ENCODE data around the gene NUTM1. TPM values are rescaled to one million over a fixed set of nuclear protein-coding genes. Genes with fewer than 3 reads are reported as not detected.
A peak's percentile ranks its signal among the peaks of the same experiment; 100 is the strongest.
"Not testable (repeated sequence)": the region's sequence is repeated elsewhere in the genome, so short reads cannot be mapped to it uniquely, and the experiment has no call there.

NUTM1 gene
- total and polyA plus RNA-seq, 2 experiments from 2014 or later, result not detected

GRCh38 chr15:34397637-34398259 is 54.6 kb downstream of the NUTM1 start:
- in situ Hi-C loops (cut with MboI); H3K79me2 ChIP-seq (ENCODE audit: insufficient read depth): not testable (repeated sequence)

GRCh38 chr15:34403160-34403598 is 60.1 kb downstream of the NUTM1 start:
- H3K9ac ChIP-seq; DNase-seq; H3K4me1 ChIP-seq (ENCODE audit: insufficient read depth); H3K4me2 ChIP-seq (ENCODE audit: unreplicated experiment); H3K4me3 ChIP-seq; H3K9me2 ChIP-seq (ENCODE audit: insufficient read depth); H3K9me3 ChIP-seq (ENCODE audit: low read depth); H3K27ac ChIP-seq; H3K36me3 ChIP-seq (ENCODE audit: low read depth); H3K79me2 ChIP-seq (ENCODE audit: insufficient read depth); in situ Hi-C loops (cut with MboI); H2AFZ ChIP-seq; H3F3A ChIP-seq (ENCODE audit: insufficient read depth); H4K20me1 ChIP-seq (ENCODE audit: insufficient read depth); H3K27me3 ChIP-seq (replicated peaks; ENCODE audit: insufficient read depth): not testable (repeated sequence)
- 98 to 100% methylated on average over 1 of the region's 4 CpGs for WGBS, 2 experiments (ENCODE audit: low coverage in 1 of 2, low lambda C conversion rate in 2 of 2, missing lambda C conversion rate in 2 of 2)

More at GRCh38 chr15:34397637-34398259, 54.6 kb downstream of the NUTM1 start:
- H3K9ac ChIP-seq; H3K27me3 ChIP-seq (replicated peaks; ENCODE audit: insufficient read depth); H3K27ac ChIP-seq; H3K4me1 ChIP-seq (ENCODE audit: insufficient read depth); H4K20me1 ChIP-seq (ENCODE audit: insufficient read depth); H3K4me3 ChIP-seq; H3K36me3 ChIP-seq (ENCODE audit: low read depth); DNase-seq; H3K9me2 ChIP-seq (ENCODE audit: insufficient read depth); H2AFZ ChIP-seq; H3K4me2 ChIP-seq (ENCODE audit: unreplicated experiment); H3F3A ChIP-seq (ENCODE audit: insufficient read depth); H3K9me3 ChIP-seq (ENCODE audit: low read depth): not testable (repeated sequence)
- no CpG with 5 or more reads among the region's 6 CpGs for WGBS, 2 experiments (ENCODE audit: low coverage in 1 of 2, low lambda C conversion rate in 2 of 2, missing lambda C conversion rate in 2 of 2)

DNA sequence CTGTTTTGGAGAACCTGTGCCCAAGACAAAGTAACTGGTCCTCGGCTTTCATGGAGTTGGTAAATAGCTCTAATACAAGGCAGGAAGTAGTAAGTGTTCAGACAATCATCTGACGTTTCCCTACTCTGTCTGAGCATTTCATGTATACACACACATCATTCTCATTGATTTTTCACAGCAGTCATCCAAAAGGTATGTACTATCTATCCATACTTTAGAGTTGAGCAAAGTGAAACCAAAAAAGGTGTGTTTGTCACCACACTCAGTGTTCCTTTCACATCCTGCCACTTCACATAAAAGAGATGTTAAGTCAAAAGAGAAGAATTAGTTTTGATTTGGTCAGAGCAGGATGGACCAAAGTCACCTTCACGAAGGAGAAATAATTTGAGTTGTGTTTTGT is 60.8 kb downstream of the NUTM1 start:
- H3K4me3 ChIP-seq; DNase-seq; H3K9me2 ChIP-seq (ENCODE audit: insufficient read depth); H2AFZ ChIP-seq; H3K36me3 ChIP-seq (ENCODE audit: low read depth); H3K9me3 ChIP-seq (ENCODE audit: low read depth); H3K27ac ChIP-seq; H3F3A ChIP-seq (ENCODE audit: insufficient read depth); in situ Hi-C loops (cut with MboI); H3K9ac ChIP-seq; H3K79me2 ChIP-seq (ENCODE audit: insufficient read depth); H3K4me1 ChIP-seq (ENCODE audit: insufficient read depth); H4K20me1 ChIP-seq (ENCODE audit: insufficient read depth); H3K4me2 ChIP-seq (ENCODE audit: unreplicated experiment); H3K27me3 ChIP-seq (replicated peaks; ENCODE audit: insufficient read depth): not testable (repeated sequence)
- WGBS, 2 experiments (ENCODE audit: low coverage in 1 of 2, low lambda C conversion rate in 2 of 2, missing lambda C conversion rate in 2 of 2), result no CpG with 5 or more reads among the region's 3 CpGs

MicroRNA genes within 50 kb of the gene (microRNA counts, 767-probe panel; counts per million panel counts)
- microRNA hsa-miR-1233, result 447 counts per million, percentile 86 among the panel's probes with 10 or more counts

Small RNA genes within 50 kb of the gene (microRNA-seq; reads per million reads assigned to microRNA genes)
- not detected for gene MIR1233-1 (ENCODE audit: borderline number of aligned reads)

Small RNA genes within 50 kb of the gene (small RNA-seq; reads per million reads assigned to genes)
- gene MIR1233-1 (ENCODE audit: low read depth, low replicate concordance), result not detected
- gene RF00019 (ENCODE audit: low read depth, low replicate concordance), result not detected

Other genes starting within 250 kb of the NUTM1 start
- gene EMC7, start 241.5 kb upstream of the NUTM1 start, total RNA-seq (2014; rRNA removed; shearing (Covaris generic)), result 29.6 and 52.6 TPM in 2 replicates
- gene EMC7, start 241.5 kb upstream of the NUTM1 start, polyA plus RNA-seq (2016; fragmentation: Nextera tagmentation; extraction: Ambion mirVana), result 229 and 236 TPM in 2 replicates
- 0.76 and 1.7 TPM in 2 replicates for gene PGBD4, start 241.2 kb upstream of the NUTM1 start, total RNA-seq (2014; rRNA removed; shearing (Covaris generic))
- gene PGBD4, start 241.2 kb upstream of the NUTM1 start, polyA plus RNA-seq (2016; fragmentation: Nextera tagmentation; extraction: Ambion mirVana), result 0.75 and 0.99 TPM in 2 replicates
- 39.3 and 50.8 TPM in 2 replicates for gene KATNBL1, start 133.2 kb upstream of the NUTM1 start, total RNA-seq (2014; rRNA removed; shearing (Covaris generic))
- gene KATNBL1, start 133.2 kb upstream of the NUTM1 start, polyA plus RNA-seq (2016; fragmentation: Nextera tagmentation; extraction: Ambion mirVana), result 51.9 and 57.1 TPM in 2 replicates
- gene EMC4, start 118.3 kb upstream of the NUTM1 start, total RNA-seq (2014; rRNA removed; shearing (Covaris generic)), result 131 and 154 TPM in 2 replicates
- gene EMC4, start 118.3 kb upstream of the NUTM1 start, polyA plus RNA-seq (2016; fragmentation: Nextera tagmentation; extraction: Ambion mirVana), result 210 and 215 TPM in 2 replicates
- gene SLC12A6, start 5.5 kb upstream of the NUTM1 start, total RNA-seq (2014; rRNA removed; shearing (Covaris generic)), result 19.2 TPM in 2 replicates
- gene SLC12A6, start 5.5 kb upstream of the NUTM1 start, polyA plus RNA-seq (2016; fragmentation: Nextera tagmentation; extraction: Ambion mirVana), result 4.3 and 4.8 TPM in 2 replicates
- gene NOP10, start 179 bp upstream of the NUTM1 start, total RNA-seq (2014; rRNA removed; shearing (Covaris generic)), result 208 and 255 TPM in 2 replicates
- gene NOP10, start 179 bp upstream of the NUTM1 start, polyA plus RNA-seq (2016; fragmentation: Nextera tagmentation; extraction: Ambion mirVana), result 425 and 426 TPM in 2 replicates
- gene LPCAT4, start 23.9 kb downstream of the NUTM1 start, total RNA-seq (2014; rRNA removed; shearing (Covaris generic)), result 17.5 and 34.1 TPM in 2 replicates
- gene LPCAT4, start 23.9 kb downstream of the NUTM1 start, polyA plus RNA-seq (2016; fragmentation: Nextera tagmentation; extraction: Ambion mirVana), result 24.4 and 24.7 TPM in 2 replicates
- gene GOLGA8A, start 94.5 kb downstream of the NUTM1 start, total RNA-seq (2014; rRNA removed; shearing (Covaris generic)), result 22.5 and 57.4 TPM in 2 replicates
- 8.1 and 14.5 TPM in 2 replicates for gene GOLGA8A, start 94.5 kb downstream of the NUTM1 start, polyA plus RNA-seq (2016; fragmentation: Nextera tagmentation; extraction: Ambion mirVana)
- gene GOLGA8B, start 240.3 kb downstream of the NUTM1 start, total RNA-seq (2014; rRNA removed; shearing (Covaris generic)), result 13.5 and 29.2 TPM in 2 replicates
- 17.5 and 19.8 TPM in 2 replicates for gene GOLGA8B, start 240.3 kb downstream of the NUTM1 start, polyA plus RNA-seq (2016; fragmentation: Nextera tagmentation; extraction: Ambion mirVana)

Measured in GM23248 (cell line).